Myocyte (in vitro differentiated cells): ENCODE data around the gene PROM1. TPM values are rescaled to one million over a fixed set of nuclear protein-coding genes. Genes with fewer than 3 reads are reported as not detected.

Source experiments
- DNase-seq: peaks from one replicate; pipeline ENCODE4 v3.0.0-alpha.2; 2012; ENCODE audit warnings: low read depth
- total RNA-seq: library from RNA; depleted of rRNA; stranded (reverse); fragments of >200 nt; gene quantifications from 2 replicates; pipeline ENCODE4 v1.2.3, GENCODE V29; 2014

The PROM1 gene
- total RNA-seq, 1 donor from 2014 or later: not detected

GRCh38 chr4:16110661-16111290, 27.0 kb upstream of the PROM1 start:
- no peak for DNase-seq

DNA sequence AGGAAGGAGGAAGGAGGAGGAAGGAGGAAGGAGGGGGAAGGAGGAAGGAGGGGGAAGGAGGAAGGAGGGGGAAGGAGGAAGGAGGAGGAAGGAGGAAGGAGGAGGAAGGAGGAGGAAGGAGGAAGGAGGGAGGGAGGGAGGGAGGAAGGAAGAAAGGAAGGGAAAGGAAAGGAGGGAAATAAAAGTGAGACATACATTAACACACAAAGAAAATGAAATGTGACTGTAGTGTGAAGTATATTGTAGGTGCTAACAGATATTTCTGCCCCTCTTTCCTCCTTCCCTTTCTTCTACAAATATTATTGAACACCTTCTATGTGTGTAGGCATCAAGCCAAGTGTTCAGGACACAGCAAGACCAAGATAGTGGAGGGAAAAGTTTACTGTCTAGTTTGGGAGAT, 26.4 kb upstream of the PROM1 start:
- DNase-seq: no peak

DNA sequence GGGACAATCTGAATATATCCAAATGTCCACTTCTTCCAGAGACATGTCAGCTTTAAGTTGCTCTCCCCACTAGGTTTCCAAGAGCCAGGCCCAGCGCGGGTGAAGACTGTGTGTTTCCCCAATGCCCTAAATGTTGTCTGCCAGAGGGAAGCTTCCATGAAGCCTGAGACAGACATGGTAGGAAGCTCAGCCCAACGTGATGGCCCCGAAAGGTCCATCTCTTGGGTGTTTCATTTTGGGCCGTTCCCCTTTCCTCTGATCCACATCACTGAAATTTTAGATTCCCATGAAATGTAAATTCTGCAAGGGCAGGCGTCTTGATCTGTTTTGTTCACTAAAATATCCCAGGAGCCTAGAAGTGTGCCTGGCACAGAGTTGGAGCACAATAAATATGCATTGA, 25.4 kb upstream of the PROM1 start:
- DNase-seq: no peak

GRCh38 chr4:16106956-16107355, 23.1 kb upstream of the PROM1 start:
- DNase-seq: no peak

GRCh38 chr4:16104520-16104919, 20.7 kb upstream of the PROM1 start:
- no peak for DNase-seq

DNA sequence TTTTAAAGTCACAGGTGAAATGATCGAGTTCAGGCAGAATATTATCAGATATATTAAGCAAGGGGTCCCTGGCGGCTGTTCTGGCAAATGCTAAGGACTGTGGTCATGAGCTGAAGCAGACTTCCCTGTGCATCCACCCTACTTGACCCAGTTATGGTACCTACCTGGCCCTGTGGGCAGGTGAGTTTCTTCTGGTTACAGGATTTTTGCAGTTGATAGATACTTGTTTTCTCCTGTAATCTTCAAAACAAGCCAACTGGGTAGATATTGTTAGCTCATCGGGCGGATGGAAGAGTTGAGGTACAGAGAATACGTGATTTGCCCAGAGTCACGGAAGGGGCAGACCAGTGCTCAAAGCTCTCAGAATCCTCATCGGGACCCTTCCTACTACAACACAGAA, 18.5 kb upstream of the PROM1 start:
- DNase-seq: no peak

DNA sequence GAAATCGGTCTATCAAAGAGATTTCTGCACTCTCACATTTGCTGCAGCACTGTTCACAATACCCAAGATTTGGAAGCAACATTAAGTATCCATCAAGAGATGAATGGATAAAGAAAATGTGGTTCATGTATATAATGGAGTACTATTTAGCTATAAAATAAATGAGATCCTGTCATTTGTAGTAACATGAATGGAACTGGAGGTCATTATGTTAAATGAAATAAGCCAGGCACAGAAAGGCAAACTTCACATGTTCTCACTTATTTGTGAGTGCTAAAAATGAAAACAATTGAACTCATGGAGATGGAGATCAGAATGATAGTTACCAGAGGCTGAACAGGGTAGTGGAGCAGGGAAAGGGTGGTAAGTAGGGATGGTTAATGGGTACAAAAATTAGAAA, 17.0 kb upstream of the PROM1 start:
- DNase-seq: no peak

- DNase-seq: no peak
Observed at GRCh38 chr4:16092682-16093319, 9.0 kb upstream of the PROM1 start.

DNA sequence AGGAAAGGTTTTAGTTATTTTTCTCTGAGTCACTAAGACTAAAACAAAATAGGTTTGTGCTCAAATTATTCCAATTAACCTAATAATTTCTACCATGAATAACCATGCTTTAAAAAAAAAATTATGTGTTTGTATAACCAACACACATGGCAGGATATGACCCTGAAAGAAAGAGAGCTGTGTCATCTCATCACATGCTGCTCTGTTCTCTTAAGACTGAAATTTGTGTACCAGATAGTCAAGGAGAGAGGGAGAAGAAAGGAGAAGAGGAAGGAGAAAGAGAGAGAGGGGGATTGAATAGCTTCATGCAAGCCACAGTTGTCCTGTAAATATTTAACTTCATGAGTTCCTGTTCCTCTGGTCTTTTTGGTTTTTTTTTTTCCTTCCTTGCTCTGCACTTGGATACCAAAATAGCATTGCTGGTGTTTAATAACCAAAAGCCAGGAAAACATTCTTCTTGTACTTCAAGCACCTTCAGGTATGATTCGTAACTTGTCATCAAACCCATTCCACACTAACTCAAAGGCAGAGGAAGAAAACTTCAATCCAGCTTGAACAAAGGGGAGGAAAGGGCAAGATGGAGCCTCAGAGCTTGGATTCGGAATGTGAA, 6.4 kb upstream of the PROM1 start:
- no peak for DNase-seq

GRCh38 chr4:16089156-16089555, 5.3 kb upstream of the PROM1 start:
- DNase-seq: no peak

- no peak for DNase-seq
Observed at GRCh38 chr4:16088601-16089000, 4.8 kb upstream of the PROM1 start.

DNA sequence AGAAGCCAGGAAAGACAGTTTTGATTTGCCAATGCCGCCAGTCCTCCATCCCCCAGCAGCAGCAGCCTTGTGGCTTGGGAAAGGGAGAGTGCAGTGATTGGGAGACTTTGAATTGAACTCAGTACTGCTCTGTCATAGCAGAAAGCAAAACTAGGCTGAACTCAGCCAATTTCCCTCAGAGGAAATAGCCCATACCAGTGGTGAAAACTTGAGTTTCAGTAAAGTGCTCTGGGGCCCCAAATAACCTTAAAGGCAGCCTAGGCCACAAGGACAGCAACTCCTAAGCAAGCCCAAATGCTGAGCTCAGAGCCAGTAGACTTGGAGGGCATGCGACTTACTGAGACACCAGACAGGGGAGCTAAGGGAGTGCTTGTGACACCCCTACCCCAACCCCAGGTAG, 2.0 kb upstream of the PROM1 start:
- DNase-seq: no peak

GRCh38 chr4:16082426-16083240, 1.2 kb downstream of the PROM1 start:
- peak; percentile 22 for DNase-seq

GRCh38 chr4:16082041-16082425, 1.8 kb downstream of the PROM1 start:
- no peak for DNase-seq

DNA sequence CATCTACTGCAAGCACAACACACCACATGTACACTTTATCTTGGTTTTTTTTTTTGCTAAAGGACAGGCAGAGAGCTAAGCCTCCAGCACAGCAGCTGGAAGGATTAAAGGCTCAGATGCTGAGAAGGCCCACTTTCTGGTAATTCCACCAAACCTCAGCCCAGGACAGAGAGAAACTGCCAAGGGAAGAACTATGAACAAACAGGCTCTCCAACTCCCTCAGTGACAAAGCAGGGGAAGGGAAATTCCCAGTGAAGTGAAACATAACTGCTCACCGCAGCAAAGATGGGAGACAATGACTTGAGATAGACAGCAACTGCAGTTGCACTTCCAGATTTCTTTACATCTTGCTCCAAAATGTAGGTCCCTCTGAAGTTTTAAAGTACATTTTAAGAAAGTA, 4.8 kb downstream of the PROM1 start:
- DNase-seq: peak; percentile 53

- no peak for DNase-seq
Observed at GRCh38 chr4:16078195-16078760, 5.5 kb downstream of the PROM1 start.

DNA sequence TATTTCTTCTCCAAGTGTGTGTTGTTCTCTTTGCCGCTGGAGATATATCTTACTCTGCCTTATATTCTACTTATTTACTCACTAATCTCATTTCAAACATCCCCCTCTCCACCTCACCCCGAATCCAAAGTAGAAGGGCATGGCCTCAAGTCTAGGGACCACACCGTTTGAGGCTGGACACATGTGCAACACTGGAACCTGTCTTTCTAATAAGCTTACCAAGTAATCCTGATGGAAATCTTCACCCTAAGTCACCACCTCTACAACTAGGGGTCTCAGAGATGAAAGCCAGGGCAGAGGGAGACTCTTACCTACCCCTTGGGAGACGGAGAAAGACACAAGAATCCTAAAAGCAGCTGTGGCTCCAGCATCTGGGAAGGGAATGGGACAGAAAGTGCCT, 6.0 kb downstream of the PROM1 start:
- DNase-seq: no peak

DNA sequence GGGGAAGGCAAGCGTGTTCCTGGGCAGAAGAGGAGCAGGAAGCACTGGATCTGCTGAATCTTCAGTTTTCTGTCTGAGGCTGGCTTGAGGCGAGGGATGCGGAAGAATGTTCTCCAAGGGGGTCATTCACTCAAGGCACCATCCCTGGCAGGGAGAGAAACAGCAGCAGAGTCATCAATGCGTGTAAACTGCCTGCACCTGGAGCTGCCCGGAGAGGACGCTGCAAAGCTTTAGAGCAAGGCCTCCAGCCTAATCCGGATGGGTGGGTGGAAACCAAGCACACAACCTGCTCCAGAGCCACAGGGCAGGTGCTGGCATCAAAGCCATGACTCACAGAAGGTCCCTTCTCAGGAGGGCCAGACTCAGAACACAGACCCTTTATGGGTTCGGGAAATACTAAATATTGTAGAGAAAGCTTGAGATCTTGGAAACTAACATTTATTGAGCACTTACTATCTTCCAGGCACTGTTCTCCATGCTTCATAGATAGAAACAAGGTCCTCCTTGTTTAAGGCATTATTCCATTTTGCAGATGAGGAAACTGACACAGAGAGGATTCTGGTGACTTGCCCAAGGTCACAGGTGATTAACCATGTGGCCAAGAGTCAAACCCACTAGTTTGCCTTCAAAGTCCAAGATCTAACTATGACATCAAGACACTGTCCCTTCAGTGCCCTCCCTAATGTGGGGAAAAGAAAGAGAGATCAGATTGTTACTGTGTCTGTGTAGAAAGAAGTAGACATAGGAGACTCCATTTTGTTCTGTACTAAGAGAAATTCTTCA, 7.7 kb downstream of the PROM1 start:
- DNase-seq: no peak

- no peak for DNase-seq
Observed at GRCh38 chr4:16075061-16075460, 8.8 kb downstream of the PROM1 start.

- no peak for DNase-seq
Observed at GRCh38 chr4:16072168-16072567, 11.7 kb downstream of the PROM1 start.

- no peak for DNase-seq
Observed at GRCh38 chr4:16070203-16070602, 13.6 kb downstream of the PROM1 start.
